HG03342 (cell line): ENCODE results near the gene CEP19.

Source experiments
- ATAC-seq: cut with Tn5 transposase; IDR thresholded peaks from one replicate; pipeline ENCODE4 v1.9.1; 2021; ENCODE audit warnings: mild to moderate bottlenecking, moderate library complexity; ENCODE audit not compliant: unreplicated experiment

Gene CEP19

DNA sequence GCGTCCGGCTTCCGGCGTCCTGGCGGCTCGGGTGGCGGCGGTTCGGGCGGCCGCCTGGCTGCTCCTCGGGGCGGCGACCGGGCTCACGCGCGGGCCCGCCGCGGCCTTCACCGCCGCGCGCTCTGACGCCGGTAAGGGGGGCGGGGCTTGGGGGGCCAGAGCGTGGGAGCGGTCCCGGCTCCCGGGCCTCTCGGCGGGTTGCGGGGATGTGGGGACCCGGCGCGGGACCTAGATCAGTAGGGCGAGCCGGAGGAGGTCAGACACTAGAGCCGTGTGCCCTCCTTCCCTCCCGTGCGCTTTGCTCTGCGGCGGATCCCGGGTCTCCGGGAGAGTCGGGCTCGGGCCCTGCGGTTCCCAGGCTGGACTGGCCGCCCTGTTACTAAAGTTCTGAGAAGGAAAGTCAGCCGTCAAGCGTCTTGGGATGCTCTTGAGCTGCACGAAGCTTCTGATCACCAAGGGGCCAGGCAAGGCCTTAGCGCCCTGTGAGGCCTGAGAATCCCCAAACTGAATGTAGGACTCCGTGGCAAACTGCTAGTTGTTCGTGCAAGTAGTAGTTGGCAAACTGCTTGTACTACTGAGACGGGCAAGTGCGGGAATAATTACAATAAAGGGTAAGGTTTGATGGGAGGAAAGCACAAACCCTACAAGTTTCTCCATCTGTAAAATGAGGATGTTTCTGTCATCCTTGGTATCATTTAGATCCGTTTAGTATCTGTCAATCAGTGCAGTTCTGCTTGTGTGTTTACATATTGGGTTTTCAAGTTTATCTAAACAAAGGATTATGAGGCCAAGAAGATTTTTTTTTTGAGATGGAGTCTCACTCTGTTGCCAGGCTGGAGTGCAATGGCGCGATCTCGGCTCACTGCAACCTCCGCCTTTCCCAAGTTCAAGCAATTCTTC, 714 bp upstream of the CEP19 start:
- peak; percentile 30 for ATAC-seq

DNA sequence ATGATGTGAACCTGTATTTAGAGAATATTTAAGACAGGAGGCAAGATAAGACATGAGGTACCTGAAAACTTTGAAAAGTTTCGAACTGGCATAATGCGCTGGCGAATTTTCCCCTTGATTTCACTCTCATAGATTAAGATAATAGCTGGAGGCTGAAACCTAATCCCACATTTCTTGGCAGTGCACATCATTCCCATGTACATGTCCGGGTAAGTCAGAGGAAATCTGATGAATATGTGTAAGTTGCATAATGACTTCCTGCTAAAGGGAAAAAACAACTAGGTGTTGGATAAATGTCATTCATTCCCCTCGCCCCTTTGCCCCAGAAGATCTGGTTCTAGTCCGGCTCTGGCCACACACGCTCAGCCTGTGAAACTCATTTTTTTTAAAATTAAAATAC, 3.6 kb downstream of the CEP19 start:
- no peak for ATAC-seq

DNA sequence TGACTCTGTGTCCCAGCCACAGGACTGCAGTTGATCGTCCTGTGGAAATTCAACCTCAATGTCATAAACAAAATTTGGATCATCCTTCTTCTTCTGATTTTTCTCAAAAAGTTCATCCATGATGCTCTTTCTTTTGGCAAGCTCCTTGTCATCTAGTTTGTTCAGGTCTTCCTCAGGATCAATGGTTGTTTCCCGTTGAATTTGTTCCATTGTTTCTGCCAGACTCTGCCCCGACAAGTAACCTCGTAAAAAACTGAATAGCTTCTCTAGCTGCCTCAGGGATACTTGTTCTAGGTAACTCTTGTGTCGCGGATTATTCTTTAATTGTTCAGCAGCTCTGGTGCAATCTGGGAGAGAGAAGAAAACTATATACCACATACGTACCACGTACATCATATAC, 4.5 kb downstream of the CEP19 start:
- ATAC-seq = no peak

DNA sequence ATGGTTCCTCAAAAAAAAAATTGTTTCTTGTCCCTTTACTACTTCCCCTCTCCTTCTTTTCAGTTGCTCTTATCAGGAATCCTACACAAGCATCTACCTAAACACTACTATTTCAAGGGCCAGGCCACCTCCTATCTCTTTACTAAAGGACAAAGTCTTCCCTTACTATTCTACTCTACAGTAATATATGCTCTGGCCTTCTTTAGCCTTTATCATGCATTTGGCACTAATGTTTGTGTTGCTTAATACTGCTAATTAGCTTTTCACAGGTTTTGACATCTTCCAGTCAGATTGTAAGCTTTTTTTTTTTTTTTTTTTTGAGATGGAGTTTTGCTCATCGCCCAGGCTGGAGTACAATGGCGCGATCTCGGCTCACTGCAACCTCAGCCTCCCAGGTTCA, 5.3 kb downstream of the CEP19 start:
- ATAC-seq = no peak

DNA sequence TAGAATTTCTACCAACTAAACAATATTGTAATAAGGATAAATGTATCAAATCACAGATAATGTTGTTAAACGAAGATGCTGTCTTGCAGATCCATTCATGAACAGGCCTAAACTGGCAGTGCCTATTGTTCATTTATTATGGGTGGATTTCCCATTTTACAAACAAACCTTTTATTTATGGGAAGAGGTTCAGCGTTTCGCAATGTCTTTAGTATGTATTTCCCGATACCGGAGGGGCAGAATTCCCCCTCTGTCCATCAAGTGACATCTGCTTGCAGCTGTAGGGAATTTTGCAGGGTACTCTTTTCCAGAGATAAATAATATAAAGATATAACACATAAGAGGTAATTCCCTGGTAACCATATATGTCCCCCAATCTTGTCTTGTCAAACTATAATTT, 5.7 kb downstream of the CEP19 start:
- ATAC-seq = no peak

DNA sequence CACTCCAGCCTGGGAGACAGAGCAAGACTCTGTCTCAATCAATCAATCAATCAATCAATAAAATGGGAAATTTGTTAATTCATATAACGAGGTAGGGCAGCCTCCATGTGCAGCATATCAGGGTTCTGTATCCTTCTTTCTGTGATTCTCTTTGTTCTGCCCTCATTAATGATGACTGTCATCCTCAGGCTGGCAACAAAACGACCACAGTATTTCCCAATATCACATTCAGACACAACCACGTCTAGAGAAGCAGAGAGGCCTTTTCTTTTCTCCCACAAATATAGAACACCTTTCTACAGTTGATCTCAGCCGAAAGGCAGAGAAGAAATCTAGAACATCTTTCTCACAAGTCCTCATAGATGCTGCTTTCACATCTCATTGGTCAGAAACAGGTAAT, 11.2 kb downstream of the CEP19 start:
- no peak for ATAC-seq

DNA sequence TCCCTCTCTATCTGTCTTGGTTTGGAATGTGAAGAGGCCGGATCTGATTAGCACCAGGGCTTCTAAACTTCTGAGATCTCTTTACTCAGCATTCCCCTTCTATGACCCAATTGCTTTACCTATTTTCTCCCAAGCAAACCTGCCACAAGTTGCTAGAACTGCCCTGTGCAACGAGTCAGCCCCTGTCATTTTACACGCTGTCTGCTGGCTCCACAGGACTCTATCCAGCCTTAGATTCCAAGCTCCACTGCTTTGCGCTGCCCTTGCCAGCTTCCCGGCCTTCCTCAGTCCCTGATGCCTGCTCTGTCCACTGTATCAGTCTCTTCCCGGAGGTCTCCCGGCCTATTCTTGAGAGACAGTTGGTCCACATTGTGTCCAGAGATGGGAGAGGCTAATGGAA, 12.3 kb downstream of the CEP19 start:
- no peak for ATAC-seq

DNA sequence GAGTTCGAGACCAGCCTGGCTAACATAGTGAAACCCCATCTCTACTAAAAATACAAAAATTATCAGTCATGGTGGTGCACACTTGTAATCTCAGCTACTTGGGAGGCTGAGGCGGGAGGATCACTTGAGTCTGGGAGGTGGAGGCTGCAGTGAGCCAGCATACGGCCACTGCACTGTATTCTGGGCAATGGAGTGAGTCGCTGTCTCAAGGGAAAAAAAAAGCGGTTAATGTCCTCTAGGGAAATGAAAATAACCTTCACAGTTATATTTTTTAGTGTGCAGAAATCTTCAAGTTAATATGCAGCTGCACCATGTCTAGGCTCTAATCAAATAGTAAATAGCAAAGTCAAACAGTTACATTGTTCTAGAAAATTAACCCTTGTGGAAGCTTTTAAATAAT, 14.8 kb downstream of the CEP19 start:
- ATAC-seq = no peak

DNA sequence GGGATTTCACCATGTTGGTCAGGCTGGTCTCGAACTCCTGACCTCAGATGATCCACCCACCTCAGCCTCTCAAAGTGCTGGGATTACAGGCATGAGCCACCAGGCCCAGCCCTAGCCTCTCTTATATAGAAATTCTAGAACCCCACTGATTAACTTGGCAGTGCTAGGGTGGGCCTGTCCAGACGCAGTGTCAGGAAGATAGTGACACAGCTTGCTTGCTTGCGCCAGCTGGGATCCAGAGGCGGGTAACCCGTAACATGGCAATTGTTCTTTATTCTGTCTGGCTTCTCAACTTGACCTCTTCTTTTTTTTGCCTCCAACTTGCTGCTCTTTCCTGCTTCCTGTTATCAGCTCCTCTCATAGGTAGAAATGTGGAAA, 16.2 kb downstream of the CEP19 start:
- ATAC-seq = no peak

DNA sequence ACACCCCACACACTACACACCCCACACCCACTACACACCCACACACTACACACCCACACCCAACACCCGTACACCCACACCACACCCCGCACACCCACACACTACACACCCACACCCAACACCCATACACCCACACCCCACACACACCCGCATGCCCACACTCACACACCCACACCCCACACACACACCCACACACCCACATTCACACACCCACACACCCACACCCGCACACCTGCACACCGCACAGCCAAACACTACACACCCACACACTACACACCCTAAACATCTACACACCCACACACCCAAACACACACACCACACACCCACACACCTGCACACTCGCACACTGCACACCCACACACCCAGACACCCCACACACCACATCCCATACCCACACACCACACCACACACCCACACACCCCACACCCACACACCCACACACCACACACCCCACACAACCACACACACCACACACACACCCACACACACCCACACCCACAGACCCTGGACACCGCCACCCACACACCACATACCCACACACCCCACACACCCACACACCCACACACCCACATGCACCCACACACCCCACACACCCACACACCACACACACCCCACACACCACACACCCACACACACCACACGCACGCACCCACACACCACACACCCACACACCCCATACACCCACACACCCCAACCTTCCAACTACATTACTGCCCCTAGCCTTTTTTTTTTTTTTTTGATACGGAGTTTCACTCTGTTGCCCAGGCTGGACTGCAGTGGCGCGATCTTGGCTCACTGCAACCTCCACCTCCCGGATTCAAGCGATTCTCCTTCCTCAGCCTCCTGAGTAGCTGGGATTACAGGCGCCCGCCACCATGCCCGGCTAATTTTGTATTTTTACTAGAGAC, 16.9 kb downstream of the CEP19 start:
- no peak for ATAC-seq

DNA sequence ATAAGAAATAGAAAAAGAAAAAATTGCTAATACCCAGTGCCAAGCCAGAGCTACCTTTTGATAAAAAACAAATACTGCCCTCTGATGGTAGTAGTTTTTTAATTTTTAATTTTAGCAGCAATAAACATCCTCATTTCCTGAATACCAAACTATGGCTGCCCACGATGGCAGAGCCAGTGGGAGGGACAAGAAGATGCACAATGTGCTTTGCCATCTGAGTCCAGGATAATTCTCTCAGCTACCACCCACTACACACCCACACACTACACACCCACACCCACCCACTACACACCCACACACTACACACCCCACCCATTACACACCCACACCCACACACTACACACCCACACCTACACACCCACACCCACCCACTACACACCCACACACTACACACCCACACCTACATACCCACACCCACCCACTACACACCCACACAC, 17.8 kb downstream of the CEP19 start:
- no peak for ATAC-seq

DNA sequence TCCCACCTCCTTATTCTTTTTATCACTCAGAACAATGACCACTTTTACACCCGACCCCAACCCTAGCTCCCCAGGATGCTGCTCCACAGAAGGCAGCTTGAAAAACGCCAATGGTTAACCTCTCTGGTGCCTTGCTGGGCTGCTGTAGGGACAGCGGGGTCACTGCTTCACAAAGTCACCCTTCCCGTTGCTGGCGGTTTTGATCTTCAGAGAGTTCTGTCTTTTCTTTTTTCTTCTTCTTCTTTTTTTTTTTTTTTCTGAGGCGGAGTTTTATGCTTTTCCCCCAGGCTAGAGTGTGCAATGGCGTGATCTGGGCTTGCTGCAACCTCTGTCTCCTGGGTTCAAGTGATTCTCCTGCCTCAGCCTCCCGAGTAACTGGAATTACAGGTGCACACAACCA, 20.7 kb downstream of the CEP19 start:
- no peak for ATAC-seq

DNA sequence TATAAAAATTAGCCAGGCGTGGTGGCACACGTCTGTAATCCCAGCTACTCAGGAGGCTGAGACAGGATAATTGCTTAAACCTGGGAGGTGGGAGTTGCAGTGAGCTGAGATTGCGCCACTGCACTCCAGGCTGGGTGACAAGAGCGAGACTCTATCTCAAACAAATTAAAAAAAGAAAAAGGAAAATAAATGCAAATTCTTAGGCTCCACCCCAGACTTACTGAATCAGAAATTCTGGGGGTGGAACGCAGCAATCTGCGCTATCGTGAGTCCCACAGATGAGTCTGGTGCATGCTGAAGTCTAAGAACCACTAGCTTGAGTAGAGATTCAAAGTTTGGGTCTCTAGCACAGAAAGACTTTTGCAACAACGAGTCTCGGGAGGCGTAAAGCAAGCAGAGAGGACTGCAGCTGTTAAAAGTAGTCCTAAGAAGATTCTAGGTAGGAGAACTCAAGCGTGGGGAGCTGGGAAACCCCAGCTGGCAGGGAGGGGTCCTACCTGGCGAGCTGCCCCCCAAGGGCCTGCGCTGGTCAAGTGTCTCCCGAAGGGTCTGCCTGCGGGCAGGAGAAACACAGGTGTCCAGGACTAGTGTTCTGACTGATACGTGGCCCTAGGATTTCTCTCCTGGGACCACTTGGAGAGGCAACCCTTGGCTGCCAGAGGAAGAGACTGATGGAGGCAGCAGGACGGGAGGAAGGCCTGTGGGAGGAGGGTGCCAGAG, 21.9 kb downstream of the CEP19 start:
- no peak for ATAC-seq

DNA sequence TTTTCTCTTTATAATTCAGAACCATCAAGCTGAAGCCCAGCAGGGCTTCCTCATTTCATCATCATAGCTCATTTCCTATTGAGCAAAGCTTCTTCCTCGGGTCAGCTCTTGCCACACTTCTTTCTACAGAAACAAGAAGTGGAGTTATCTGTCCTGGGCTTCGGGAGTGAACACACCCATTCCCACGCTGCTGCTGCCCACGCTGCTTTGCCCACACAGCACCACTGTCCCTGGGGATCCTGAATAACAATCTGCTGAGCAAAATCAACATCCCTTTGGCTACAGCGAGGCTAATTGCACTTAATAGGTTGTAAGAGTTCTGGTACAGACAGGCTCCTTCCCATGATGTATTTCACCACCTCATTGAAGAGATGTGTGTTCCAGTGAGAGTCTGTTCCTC, 23.7 kb downstream of the CEP19 start:
- ATAC-seq = no peak

DNA sequence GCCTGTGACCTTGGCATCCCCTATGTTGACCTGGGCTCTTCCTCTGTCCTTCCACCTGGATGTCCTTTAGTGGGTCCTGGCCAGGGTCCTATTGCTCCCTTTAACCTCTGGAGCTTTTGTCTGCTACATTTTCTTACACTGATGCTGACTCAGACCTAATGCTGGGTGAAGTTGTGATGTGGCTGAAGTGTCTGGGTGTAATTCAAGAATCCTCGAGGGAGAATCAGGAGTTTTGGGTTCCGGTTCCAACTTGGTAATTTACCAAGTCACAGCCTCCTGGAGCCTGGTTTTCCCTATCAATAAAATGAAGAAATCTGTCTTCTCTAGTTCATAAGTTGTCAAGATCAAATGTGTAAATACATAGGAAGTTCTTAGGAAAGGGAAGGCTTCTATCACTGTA, 25.6 kb downstream of the CEP19 start:
- ATAC-seq = no peak

DNA sequence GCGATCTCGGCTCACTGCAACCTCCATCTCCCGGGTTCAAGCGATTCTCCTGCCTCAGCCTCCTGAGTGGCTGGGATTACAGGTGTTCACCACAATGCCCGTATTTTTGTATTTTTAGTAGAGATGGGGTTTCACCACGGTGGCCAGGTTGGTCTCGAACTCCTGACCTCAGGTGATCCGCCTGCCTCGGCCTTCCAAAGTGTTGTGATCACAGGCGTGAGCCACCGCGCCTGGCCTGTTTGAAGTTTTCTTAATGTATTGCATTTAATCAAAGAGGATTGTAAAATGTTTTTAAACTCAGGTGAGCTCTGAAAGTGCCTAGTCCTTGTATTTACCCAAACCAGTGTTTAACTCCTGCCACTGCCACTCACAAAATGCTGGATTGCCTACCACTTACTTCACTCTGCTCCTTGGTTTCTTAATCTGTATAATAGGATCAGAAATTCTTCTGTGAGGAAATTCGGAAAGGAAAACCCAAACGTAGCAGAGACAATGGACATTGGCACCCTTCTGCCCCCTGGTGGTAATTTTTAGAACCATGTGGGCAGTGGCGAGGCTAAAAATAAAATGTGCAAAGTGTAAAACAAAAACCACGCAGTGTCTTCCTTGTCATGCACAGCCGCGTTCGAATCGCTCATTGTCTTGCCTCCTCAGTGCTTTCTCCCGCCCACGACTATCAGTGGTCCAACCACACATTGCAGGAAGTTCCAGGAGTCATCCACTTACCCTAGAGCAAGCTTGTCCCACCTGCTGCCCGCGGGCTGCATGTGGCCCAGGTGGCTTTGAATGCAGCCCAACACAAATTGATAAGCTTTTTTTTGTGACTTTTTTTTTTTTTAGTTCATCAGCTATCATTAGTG, 27.3 kb downstream of the CEP19 start:
- peak; percentile 86 for ATAC-seq

DNA sequence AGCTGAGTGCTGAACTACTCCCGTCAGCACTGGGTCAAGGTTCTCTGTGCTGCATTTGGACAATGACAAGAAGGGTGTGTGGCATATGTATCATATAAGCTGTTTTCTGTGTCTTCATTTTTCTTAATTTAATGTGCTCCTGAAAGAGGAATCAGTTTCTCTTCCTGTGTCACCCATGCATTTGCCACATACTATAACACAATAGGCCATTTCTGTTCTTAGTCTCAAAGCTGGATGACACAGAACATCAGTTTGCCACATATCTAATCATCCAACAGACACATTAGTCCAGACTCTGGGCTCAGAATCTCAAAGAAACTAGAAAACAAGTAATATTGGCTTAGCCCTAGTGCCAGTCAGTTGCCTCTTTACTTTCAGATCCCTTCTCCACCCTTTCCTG, 34.1 kb downstream of the CEP19 start:
- ATAC-seq = no peak

DNA sequence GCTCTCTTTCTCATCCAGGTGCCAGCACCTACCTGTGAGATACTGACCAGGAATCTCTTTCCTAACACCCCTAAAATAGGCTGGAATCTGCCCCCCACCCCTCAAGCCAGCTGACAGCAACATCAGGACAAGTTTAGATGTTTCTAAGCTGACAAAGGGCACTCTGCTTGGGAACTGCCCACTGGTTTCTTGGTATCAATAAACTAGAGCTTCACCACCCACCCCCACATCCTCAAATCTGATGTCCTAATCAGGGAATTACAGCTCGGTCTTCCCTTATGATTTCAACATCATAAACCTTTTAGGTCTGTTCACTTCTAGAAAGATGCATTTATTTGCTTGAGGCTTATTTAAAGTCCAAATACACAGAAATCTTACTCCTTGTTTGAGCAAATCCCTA, 34.7 kb downstream of the CEP19 start:
- ATAC-seq = no peak

DNA sequence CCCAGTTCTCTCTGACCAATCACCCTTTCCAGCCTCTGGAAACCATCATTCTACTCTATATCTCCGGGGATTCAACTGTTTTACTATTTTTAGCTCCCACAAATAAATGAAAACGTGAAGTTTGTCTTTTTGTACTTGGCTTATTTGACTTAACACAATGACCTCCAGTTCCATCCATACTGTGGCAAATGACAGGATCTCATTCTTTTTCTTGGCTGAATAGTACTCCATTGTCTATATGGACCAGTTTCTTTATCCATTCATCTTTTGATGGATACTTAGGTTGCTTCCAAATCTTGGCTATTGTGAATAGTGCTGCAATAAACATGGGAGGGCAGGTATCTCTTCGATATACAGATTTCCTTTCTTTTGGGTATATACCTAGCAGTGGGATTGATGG, 38.4 kb downstream of the CEP19 start:
- no peak for ATAC-seq

DNA sequence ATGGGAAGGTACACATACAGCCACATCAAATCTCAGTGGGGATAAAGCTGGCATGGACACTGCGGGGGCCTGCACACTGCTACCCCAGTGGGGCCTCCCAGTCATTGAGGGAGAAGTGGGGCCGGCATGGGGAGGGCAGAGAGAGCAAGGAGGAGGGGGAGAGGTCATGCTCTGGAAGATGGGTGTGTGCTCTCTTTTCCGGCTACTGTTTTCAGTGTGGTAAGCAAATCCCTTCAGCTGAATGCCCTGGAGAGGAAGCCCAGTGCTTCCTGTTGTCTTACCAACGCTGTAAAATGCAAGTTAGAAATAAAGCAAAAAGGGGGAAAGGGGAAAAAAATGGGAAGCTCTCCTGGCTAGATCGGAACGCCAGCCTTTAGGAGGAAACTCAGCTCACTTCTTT, 41.7 kb downstream of the CEP19 start:
- ATAC-seq = no peak
